GM13977 (cell line): ENCODE measurements around the gene PCDH9.

ENCODE experiments used
- DNase-seq: peaks from one replicate; pipeline ENCODE4 v3.0.0; 2012; ENCODE audit warnings: low spot score
- CTCF ChIP-seq: IDR thresholded peaks from 2 replicates; pipeline ENCODE4 v1.5.1; 2012; ENCODE audit warnings: mild to moderate bottlenecking, control low read depth; ENCODE audit not compliant: insufficient read depth; ENCODE audit errors: extremely low read depth, missing control alignments
- in situ Hi-C: fragments of 300-500 bp; cut with MboI; formaldehyde crosslinking; loops from one replicate; pipeline ENCODE4 v1.12.0; 2022; ENCODE audit warnings: low sequenced_read_pairs, low pct_unique_long_range_greater_than_20kb, mixed read lengths, inconsistent platforms; ENCODE audit not compliant: unreplicated experiment

Gene PCDH9

GRCh38 chr13:66349966-66350365, 880.2 kb downstream of the PCDH9 start:
- TF ChIP-seq CTCF, result no peak
- in situ Hi-C loops, result no loop called here
- DNase-seq, result no peak

- in situ Hi-C loops, result no loop called here
- DNase-seq, result no peak
- TF ChIP-seq CTCF, result no peak
These were observed 881.1 kb downstream of the PCDH9 start for GRCh38 chr13:66348745-66349690.

- in situ Hi-C loops, result no loop called here
- no peak for DNase-seq
- no peak for TF ChIP-seq CTCF
These were observed 882.5 kb downstream of the PCDH9 start for GRCh38 chr13:66347486-66348117.

GRCh38 chr13:66345971-66346370, 884.2 kb downstream of the PCDH9 start:
- no peak for TF ChIP-seq CTCF
- in situ Hi-C loops, result no loop called here
- no peak for DNase-seq

GRCh38 chr13:66345518-66345810, 884.7 kb downstream of the PCDH9 start:
- in situ Hi-C loops, result no loop called here
- TF ChIP-seq CTCF, result no peak

GRCh38 chr13:66344805-66345517, 885.2 kb downstream of the PCDH9 start:
- no peak for TF ChIP-seq CTCF
- in situ Hi-C loops, result no loop called here
- DNase-seq, result no peak

More at GRCh38 chr13:66345518-66345810, 884.7 kb downstream of the PCDH9 start:
- DNase-seq, result no peak
